Myocyte (in vitro differentiated cells): Measurements from ENCODE around the gene RNASE8. TPM values are rescaled to one million over a fixed set of nuclear protein-coding genes. Genes with fewer than 3 reads are reported as not detected.

ENCODE experiments used
- DNase-seq: peaks from one replicate; pipeline ENCODE4 v3.0.0-alpha.2; 2012; ENCODE audit warnings: low read depth
- total RNA-seq: library from RNA; depleted of rRNA; stranded (reverse); fragments of >200 nt; gene quantifications from 2 replicates; pipeline ENCODE4 v1.2.3, GENCODE V29; 2014

RNASE8 gene
- total RNA-seq, 1 donor from 2014 or later, result not detected

DNA sequence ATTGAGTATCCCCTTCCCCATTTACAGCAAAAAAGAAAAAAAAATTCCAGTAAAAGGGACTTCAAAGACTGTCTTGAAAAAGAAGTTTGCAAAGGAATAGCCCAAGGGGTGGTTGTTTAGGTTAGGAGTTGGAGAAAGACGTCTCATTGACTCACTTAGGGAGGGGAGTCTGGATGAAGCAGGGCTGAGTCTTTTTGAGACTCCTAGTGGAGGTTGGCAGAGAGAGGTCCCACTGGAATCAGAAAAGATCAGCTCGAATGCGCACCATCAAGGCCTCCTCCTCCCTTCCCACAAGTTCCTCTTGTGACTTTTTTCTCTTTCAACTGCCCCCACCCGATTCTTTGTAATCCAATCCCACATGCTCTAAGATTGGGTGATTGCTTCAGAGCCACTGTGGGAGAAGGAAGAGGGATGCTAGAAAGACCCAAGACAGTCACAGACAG, 14.4 kb downstream of the RNASE8 start:
- peak; percentile 64 for DNase-seq

DNA sequence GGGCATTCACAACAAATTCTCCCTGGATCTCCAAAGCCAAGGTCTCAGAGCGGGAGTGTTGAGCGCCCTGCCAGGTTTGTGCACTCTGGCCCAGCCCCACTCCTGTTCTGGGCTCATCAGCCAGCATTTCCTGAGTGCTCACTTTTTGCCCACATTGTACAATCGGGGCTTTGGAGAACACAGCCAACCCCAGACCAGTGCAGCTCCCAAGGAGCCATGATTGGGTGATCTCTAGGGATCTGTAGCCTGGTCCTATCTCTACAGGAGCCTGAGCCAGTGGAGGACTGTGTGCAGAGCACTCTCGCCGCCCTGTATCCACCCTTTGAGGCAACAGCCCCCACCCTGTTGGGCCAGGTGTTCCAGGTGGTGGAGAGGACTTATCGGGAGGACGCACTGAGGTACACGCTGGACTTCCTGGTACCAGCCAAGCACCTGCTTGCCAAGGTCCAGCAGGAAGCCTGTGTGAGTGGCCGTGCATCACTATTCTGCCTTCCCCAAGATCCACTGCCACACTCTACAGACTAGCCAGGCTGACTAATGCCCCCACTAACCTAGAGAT, 15.2 kb downstream of the RNASE8 start:
- DNase-seq, result no peak

DNA sequence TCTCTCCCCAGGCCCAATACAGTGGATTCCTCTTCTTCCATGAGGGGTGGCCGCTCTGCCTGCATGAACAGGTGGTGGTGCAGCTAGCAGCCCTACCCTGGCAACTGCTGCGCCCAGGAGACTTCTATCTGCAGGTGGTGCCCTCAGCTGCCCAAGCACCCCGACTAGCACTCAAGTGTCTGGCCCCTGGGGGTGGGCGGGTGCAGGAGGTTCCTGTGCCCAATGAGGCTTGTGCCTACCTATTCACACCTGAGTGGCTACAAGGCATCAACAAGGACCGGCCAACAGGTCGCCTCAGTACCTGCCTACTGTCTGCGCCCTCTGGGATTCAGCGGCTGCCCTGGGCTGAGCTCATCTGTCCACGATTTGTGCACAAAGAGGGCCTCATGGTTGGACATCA, 16.3 kb downstream of the RNASE8 start:
- DNase-seq, result no peak

DNA sequence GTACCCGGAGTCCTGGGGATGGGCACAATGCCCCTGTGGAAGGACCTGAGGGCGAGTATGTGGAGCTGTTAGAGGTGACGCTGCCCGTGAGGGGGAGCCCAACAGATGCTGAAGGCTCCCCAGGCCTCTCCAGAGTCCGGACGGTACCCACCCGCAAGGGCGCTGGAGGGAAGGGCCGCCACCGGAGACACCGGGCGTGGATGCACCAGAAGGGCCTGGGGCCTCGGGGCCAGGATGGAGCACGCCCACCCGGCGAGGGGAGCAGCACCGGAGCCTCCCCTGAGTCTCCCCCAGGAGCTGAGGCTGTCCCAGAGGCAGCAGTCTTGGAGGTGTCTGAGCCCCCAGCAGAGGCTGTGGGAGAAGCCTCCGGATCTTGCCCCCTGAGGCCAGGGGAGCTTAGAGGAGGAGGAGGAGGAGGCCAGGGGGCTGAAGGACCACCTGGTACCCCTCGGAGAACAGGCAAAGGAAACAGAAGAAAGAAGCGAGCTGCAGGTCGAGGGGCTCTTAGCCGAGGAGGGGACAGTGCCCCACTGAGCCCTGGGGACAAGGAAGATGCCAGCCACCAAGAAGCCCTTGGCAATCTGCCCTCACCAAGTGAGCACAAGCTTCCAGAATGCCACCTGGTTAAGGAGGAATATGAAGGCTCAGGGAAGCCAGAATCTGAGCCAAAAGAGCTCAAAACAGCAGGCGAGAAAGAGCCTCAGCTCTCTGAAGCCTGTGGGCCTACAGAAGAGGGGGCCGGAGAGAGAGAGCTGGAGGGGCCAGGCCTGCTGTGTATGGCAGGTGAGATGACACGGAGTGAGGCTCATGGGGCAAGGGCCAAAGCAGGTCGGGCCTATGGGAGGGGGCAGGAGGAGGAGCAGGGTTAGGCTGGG, 17.0 kb downstream of the RNASE8 start:
- no peak for DNase-seq

DNA sequence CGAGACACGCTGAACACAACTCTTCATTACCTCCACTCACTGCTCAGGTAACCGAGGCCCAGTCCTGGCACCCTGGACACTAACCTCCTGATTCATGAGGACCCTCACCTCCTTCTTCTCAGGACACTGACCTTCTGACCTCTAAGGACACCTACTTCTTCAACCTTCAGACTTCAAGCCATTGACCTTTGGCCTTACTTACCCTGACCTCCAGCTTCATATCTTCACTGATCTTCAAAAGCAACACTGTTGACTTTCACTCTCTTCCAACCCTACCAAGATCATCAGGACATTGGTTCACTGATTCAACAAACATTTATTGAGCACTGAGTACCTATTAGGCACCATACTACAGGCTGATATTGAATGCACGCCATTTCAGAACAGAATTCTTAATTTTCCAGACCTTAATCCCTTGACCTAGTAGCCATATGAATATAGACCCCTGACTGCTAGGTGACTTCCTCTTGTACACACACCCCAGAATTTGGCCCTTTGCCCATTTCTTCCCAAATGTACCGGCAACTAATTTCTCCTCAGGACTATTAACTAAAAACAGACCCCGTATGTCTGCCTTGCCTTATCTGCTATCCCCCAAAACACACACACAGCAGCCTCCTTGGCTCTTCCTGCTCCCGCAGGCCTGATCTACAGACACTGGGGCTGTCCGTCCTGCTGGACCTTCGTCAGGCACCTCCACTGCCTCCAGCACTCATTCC, 18.3 kb downstream of the RNASE8 start:
- DNase-seq, result no peak

DNA sequence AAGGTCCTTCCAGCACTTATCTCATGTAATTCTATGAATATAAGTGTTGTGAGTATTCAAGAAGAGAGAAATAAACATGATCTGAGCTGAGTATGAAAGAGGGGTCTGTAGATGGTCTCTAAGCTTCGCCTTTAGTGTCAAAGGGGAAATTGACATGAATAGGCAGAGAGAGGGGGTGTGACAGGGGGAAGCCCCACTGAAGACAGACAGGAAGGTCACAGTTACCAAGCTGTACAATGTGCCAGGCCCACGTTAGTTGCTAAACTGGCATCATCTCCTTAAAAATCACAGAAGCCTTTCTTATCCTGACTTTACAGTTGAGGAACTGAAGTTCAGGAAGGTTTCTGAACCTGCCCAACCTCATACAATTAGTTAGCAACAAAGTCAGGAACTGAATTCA, 20.1 kb downstream of the RNASE8 start:
- no peak for DNase-seq

DNA sequence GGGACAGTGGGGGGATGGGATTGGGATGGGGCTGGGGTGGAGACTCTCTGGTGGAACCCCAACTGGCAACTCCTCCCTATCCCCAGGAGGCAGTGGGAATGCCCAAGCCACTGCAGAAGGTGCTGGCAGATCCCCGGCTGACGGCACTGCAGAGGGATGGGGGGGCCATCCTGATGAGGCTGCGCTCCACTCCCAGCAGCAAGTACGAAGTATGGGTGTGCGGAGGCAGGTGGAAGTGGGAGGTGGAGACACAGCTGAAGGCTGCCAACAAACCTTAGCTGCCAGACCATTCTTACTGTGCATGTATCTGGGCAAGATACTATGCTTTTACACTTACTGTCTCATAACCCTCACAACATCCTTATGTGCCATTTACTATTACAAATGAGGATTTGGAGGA, 20.7 kb downstream of the RNASE8 start:
- no peak for DNase-seq

DNA sequence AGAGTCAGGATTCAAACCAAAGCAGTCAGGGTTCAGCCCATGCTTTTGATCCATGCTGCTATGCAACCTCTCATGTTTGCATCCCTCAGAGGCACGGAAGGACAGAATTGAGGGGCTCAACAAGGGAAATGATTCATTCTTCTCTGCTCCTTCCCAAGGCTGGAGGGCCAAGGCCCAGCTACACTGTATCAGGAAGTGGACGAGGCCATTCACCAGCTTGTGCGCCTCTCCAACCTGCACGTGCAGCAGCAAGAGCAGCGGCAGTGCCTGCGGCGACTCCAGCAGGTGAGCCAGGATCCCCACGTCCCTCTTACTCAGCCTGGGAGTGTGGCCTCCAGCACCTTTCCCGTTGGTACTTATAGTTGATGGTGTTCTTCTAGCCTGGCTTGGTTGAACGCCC, 21.1 kb downstream of the RNASE8 start:
- no peak for DNase-seq

DNA sequence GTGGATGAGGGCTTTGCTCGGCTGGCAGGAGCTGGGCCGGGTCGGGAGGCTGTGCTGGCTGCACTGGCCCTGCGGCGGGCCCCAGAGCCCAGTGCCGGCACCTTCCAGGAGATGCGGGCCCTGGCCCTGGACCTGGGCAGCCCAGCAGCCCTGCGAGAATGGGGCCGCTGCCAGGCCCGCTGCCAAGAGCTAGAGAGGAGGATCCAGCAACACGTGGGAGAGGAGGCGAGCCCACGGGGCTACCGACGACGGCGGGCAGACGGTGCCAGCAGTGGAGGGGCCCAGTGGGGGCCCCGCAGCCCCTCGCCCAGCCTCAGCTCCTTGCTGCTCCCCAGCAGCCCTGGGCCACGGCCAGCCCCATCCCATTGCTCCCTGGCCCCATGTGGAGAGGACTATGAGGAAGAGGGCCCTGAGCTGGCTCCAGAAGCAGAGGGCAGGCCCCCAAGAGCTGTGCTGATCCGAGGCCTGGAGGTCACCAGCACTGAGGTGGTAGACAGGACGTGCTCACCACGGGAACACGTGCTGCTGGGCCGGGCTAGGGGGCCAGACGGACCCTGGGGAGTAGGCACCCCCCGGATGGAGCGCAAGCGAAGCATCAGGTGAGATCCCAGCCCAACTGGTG, 24.0 kb downstream of the RNASE8 start:
- no peak for DNase-seq

DNA sequence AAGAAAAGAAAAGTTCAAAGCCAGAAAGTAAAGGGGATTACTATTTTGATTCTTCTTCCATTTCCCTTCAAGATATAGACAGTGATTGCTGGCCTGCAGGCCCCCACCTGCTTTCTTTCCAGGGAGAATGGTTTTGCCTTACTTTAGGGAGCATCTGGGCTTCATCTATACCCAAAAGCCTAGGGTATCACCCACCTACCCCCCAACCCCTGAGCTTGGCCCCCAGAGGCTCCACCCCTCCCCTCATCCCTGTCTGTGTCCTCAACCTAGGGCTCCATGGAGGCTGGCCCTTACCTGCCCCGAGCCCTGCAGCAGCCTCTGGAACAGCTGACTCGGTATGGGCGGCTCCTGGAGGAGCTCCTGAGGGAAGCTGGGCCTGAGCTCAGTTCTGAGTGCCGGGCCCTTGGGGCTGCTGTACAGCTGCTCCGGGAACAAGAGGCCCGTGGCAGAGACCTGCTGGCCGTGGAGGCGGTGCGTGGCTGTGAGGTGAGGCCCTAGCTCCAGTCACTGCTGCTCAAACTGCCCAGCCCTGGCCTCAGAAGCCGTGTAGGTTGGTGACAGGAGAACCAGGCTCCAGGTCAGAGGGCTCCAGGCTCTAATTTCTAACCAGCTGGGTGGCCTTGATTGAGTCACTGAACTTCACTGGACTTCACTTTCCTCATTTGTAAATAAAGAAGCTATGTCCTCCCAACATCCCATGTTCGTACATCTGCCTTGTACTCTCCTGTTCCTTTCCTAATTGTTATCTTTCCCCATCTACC, 26.1 kb downstream of the RNASE8 start:
- no peak for DNase-seq

DNA sequence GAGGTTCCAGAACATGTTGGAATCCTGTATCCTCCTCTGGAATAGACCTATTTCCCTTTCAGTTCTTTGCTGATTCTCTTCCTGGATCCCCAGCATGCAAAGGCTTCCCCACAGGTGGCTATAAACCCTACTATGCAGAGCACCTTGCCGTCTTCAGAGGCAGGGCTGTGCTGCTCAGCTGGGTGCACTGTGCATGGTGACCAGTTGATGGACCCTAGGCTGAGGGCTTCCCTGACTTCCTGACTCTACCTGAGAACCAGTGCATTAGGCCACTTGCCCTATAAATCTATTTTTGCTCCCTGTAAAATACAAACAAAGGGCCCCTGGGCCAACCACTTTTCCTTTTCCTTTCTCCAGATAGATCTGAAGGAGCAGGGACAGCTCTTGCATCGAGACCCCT, 26.8 kb downstream of the RNASE8 start:
- no peak for DNase-seq

DNA sequence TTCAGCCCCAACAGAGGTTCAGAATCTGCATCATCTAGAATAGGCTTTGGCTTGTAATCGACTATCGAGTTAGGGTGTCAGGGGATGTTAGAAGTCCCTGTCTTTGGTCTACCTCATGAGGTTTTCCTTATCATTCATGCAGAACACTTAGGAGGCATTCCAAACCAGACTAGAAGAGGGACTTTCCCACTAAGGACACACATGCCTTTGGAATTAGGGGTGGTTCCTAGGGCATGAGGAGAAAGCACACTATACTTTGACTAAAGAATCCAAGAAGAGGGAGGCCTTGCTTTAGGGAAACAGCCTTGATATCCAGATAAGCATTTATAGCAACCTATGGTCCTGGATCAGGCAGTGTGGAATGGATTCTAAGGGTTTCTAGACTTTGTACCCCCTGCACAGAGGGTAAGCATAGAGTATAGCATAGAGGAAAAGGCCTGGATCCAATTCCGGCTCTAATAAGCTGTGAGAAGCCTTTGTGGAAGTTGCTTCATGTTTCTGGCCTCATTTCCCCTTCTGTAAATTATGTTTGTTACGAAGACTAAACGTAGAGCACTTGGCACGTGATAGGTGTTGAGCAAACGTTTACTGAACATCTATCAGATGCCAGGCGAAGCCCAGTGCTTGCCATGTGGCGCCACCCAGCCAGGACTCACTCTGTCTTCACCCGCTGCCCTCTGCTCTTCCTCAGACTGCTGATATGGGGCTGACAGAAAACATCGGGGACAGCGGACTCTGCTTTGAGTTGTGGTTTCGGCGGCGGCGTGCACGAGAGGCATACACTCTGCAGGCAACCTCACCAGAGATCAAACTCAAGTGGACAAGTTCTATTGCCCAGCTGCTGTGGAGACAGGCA, 27.6 kb downstream of the RNASE8 start:
- DNase-seq, result no peak

DNA sequence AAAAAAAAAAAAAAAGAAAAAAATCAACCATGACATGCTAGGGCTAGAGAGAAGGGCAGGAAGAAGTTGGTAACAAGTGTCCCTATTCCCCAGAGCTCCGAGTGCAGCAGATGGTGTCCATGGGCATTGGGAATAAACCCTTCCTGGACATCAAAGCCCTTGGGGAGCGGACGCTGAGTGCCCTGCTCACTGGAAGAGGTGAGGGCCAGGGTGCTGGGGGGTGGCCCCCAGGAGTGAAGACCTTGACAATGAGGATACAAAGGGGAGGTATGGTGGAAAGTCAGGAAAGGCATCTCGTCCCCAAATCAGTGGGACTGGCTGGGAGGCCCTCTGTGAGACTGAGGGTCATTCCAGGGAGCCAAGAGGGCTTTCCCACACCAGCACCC, 29.3 kb downstream of the RNASE8 start:
- no peak for DNase-seq

DNA sequence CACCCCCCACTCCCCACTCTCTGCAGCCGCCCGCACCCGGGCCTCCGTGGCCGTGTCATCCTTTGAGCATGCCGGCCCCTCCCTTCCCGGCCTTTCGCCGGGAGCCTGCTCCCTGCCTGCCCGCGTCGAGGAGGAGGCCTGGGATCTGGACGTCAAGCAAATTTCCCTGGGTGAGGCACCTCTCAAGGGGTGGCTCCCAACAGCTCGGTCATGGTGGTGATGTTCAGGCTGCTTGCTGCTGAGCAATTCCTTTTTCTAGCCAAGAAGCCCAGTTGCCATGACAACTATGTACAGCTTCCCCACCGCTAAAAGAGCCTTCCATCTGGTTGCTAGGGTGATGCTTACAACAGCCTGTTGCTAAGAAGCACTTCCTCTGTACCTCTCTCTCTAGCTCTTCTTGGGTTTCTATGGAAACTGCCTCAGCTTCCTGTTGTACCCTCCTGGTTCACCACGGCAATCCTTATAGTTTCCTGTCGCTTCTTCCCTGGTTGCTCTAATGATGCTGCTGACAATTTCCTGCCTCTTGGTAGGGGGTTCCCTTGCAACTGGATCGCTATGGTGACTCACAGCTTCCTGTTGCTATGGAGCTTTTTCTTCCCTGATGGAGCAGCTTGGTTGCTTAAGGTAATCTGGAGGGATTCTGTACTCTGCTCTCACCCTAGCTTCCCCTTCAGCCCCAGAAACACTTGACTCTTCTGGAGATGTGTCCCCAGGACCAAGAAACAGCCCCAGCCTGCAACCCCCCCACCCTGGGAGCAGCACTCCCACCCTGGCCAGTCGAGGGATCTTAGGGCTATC, 29.9 kb downstream of the RNASE8 start:
- no peak for DNase-seq

DNA sequence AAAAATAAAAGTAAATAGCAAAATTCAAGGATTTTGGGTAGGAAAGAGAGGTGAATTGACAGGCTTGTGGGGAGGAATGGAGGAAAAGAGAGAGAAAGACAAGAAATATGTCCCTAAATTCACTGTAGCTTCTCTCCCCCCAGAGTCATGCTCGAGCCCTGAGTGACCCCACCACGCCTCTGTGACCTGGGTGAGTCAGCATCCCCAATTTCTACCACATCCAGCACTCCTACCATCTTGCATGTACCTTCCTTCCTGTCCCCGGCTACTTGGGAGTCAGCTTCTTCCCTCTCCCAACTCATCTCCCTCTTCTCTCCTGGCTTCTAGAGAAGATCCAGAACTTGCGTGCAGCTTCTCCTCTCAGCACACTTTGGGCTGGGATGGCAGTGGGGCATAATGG, 31.1 kb downstream of the RNASE8 start:
- no peak for DNase-seq

DNA sequence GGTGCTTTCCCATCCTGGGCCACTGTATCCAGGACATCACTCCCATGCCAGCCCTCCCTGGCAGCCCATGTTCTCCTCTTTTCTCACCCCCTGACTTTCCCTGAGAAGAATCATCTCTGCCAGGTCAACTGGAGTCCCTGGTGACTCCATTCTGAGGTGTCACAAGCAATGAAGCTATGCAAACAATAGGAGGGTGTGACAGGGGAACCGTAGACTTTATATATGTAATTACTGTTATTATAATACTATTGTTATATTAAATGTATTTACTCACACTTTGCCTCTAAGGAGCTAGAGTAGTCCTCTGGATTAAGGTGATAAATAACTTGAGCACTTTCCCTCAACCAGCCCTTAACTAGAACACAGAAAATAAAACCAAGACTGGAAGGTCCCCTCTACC, 31.6 kb downstream of the RNASE8 start:
- DNase-seq, result no peak

DNA sequence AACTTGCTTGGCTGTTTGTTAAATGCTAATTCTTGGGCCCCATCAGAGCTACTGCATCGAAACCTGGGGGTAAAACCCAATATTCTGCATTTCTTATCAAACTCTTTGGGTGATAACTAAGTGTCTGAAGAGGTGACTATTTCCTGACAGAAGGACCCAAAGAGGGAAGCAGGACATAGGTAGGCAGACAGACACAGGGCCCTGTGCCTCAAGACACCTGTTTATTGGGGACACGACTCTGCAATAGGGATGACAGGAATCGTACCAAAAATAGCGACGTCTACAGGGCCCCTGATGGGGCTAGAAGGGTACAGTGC, 32.2 kb downstream of the RNASE8 start:
- DNase-seq, result no peak

DNA sequence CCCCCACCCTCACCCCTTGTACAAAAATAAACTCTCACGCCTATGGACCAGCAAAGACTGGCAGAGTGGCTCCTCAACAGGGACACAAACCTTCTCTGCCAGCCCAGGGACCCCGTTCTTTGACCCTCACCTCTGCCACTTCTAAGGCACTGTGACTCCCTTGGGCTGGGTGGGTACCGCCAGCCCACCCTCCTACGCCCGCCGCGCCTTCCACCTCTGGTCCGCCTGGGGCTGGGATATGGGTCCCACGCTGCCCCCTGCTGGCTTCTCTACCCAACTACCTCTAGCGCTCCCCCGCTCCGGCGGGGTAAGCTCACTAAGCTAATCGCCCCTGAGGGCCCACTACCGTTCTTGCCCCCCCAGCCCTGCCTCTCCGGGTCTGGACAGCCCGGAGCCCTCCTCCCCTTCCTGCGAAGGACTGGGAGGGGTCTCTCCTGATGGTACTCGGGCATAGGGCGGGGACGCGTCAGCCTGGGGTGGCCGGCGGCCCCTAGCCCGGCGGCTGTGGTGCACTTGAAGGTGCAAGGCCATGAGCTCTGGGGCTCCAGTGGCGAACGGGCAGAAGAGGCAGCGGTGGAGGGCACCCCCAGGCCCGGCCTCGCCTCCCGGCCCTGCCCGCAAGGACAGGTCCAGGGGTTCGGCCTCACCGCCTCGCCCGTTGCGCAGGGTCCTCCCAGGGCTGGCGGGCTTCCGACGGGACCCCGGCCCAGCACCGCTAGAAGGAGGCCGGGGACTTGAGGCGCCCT, 32.7 kb downstream of the RNASE8 start:
- no peak for DNase-seq
